C4-2B (cell line): ENCODE results near the gene C20orf144.

Source experiments
- ZFX ChIP-seq: fragments of 450-650 bp; IDR thresholded peaks from 2 replicates; pipeline ENCODE4 v1.6.1; 2017
- TF ChIP-seq, protein P1 (sequence below): fragments of 450-650 bp; conservative IDR thresholded peaks from 2 replicates; pipeline ENCODE4 v1.5.1; 2017; ENCODE audit warnings: mild to moderate bottlenecking

DNA sequence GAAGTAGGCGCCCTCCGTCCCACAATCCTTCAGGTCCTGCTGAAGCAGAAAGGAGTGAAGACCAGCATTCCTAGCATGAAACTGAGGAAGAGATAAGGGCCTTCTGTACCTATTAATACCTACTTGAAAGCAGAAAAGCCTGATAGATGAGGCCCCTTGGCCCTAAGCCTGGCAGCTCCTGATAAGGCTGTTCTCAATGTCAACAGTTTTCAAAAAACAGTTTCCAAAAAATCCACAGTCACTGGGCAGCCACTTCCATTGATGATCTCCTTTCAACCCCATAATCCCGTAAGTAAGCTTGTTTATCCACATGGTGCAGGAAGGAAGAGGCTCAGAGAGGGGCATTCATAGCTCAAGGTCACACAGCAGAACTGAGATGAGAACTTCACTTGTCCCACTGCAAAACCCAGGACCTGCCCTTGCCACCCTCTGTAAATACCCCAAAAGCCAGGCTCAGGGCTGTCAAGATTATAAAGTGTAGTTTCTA is 26.9 kb downstream of the C20orf144 start:
- TF ChIP-seq, protein P1, sequence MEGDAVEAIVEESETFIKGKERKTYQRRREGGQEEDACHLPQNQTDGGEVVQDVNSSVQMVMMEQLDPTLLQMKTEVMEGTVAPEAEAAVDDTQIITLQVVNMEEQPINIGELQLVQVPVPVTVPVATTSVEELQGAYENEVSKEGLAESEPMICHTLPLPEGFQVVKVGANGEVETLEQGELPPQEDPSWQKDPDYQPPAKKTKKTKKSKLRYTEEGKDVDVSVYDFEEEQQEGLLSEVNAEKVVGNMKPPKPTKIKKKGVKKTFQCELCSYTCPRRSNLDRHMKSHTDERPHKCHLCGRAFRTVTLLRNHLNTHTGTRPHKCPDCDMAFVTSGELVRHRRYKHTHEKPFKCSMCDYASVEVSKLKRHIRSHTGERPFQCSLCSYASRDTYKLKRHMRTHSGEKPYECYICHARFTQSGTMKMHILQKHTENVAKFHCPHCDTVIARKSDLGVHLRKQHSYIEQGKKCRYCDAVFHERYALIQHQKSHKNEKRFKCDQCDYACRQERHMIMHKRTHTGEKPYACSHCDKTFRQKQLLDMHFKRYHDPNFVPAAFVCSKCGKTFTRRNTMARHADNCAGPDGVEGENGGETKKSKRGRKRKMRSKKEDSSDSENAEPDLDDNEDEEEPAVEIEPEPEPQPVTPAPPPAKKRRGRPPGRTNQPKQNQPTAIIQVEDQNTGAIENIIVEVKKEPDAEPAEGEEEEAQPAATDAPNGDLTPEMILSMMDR: no peak
- TF ChIP-seq ZFX: no peak
